Measurements from ENCODE around the gene CCDC150.

GRCh38 chr2:196639180-196640030 lies at the start of gene CCDC150:
- no peak for TF ChIP-seq TAF1 (conservative IDR thresholded peaks at IDR 0.05)
- TF ChIP-seq CTCF (IDR thresholded peaks at IDR 0.05; ENCODE audit: low read depth, low read length, missing input control), result no peak
- peak; percentile 49 to 53 for TF ChIP-seq RAD21 (IDR thresholded peaks at IDR 0.05)
- peak; percentile 50 for TF ChIP-seq ZBTB33 (IDR thresholded peaks at IDR 0.05)
- peak in 1 of 2 donors; percentile 91 for TF ChIP-seq GABPA (IDR thresholded peaks at IDR 0.05 in 1 of 2, conservative IDR thresholded peaks at IDR 0.05 in 1 of 2)
